ENCODE data around the gene ARRDC1.
A peak's percentile ranks its signal among the peaks of the same experiment; 100 is the strongest.

DNA sequence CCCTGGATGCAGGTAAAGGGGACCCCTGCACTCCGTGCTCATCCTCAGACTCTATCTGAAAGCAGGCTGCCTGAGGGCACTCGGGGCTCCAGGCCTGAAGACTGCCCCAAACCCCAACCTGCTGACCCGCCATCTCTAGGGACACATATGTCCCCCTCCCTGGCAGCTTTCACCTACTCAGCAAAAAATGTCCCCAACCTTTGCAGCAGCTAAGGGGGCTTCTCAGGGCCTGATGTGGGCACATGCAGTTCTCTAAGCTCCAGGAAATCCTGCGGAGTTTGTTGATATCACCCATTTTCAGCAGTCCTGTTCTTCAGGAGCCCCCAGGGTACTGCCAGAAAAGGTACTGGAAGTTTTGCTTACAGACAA is 24.5 kb upstream of the ARRDC1 start:
- TF ChIP-seq, protein P1, sequence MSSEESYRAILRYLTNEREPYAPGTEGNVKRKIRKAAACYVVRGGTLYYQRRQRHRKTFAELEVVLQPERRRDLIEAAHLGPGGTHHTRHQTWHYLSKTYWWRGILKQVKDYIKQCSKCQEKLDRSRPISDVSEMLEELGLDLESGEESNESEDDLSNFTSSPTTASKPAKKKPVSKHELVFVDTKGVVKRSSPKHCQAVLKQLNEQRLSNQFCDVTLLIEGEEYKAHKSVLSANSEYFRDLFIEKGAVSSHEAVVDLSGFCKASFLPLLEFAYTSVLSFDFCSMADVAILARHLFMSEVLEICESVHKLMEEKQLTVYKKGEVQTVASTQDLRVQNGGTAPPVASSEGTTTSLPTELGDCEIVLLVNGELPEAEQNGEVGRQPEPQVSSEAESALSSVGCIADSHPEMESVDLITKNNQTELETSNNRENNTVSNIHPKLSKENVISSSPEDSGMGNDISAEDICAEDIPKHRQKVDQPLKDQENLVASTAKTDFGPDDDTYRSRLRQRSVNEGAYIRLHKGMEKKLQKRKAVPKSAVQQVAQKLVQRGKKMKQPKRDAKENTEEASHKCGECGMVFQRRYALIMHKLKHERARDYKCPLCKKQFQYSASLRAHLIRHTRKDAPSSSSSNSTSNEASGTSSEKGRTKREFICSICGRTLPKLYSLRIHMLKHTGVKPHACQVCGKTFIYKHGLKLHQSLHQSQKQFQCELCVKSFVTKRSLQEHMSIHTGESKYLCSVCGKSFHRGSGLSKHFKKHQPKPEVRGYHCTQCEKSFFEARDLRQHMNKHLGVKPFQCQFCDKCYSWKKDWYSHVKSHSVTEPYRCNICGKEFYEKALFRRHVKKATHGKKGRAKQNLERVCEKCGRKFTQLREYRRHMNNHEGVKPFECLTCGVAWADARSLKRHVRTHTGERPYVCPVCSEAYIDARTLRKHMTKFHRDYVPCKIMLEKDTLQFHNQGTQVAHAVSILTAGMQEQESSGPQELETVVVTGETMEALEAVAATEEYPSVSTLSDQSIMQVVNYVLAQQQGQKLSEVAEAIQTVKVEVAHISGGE (tag by site-specific recombination; conservative IDR thresholded peaks at IDR 0.05; ENCODE audit: low read depth) = no peak
- TF ChIP-seq ZFP37 (tag by site-specific recombination; IDR thresholded peaks at IDR 0.05) = no peak
- TF ChIP-seq, protein P2, sequence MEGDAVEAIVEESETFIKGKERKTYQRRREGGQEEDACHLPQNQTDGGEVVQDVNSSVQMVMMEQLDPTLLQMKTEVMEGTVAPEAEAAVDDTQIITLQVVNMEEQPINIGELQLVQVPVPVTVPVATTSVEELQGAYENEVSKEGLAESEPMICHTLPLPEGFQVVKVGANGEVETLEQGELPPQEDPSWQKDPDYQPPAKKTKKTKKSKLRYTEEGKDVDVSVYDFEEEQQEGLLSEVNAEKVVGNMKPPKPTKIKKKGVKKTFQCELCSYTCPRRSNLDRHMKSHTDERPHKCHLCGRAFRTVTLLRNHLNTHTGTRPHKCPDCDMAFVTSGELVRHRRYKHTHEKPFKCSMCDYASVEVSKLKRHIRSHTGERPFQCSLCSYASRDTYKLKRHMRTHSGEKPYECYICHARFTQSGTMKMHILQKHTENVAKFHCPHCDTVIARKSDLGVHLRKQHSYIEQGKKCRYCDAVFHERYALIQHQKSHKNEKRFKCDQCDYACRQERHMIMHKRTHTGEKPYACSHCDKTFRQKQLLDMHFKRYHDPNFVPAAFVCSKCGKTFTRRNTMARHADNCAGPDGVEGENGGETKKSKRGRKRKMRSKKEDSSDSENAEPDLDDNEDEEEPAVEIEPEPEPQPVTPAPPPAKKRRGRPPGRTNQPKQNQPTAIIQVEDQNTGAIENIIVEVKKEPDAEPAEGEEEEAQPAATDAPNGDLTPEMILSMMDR (tag by site-specific recombination; IDR thresholded peaks at IDR 0.05) = 0 out of 2 replicates have a peak, but pooled peaks have one; percentile 0
- TF ChIP-seq, protein P3, sequence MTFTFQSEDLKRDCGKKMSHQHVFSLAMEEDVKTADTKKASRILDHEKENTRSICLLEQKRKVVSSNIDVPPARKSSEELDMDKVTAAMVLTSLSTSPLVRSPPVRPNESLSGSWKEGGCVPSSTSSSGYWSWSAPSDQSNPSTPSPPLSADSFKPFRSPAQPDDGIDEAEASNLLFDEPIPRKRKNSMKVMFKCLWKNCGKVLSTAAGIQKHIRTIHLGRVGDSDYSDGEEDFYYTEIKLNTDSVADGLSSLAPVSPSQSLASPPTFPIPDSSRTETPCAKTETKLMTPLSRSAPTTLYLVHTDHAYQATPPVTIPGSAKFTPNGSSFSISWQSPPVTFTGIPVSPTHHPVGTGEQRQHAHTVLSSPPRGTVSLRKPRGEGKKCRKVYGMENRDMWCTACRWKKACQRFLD (tag by site-specific recombination; IDR thresholded peaks at IDR 0.05) = no peak
- no peak for TF ChIP-seq ZNF416 (tag by site-specific recombination; IDR thresholded peaks at IDR 0.05)
- no peak for TF ChIP-seq ZNF707 (tag by site-specific recombination; IDR thresholded peaks at IDR 0.05)
- TF ChIP-seq, protein P4, sequence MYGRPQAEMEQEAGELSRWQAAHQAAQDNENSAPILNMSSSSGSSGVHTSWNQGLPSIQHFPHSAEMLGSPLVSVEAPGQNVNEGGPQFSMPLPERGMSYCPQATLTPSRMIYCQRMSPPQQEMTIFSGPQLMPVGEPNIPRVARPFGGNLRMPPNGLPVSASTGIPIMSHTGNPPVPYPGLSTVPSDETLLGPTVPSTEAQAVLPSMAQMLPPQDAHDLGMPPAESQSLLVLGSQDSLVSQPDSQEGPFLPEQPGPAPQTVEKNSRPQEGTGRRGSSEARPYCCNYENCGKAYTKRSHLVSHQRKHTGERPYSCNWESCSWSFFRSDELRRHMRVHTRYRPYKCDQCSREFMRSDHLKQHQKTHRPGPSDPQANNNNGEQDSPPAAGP (tag by site-specific recombination; IDR thresholded peaks at IDR 0.05) = no peak
